Heart right ventricle (tissue), 16 donors: ENCODE results near the gene SRMS. TPM values are rescaled to one million over a fixed set of nuclear protein-coding genes. Genes with fewer than 3 reads are reported as not detected.

ENCODE experiments used
- ATAC-seq, 8 donors: fragments of 200-7000 bp; cut with Tn5 transposase; one replicate each; pipeline ENCODE4 v1.9.1; 2020; ENCODE audit warnings: mild to moderate bottlenecking in 8 of 8, moderate library complexity in 8 of 8, moderate number of reproducible peaks in 1 of 8
- DNase-seq, 2 donors: peaks; one replicate each; pipeline ENCODE4 v3.0.0-alpha.2; 2020
- H3K27ac ChIP-seq, 10 donors: fragments of 200-600 bp; sonication (generic) in 2 of 10; one replicate each; pipeline versions ENCODE4 v1.5.0 to v1.8.0; 2020 to 2022; ENCODE audit warnings: mild to moderate bottlenecking in 3 of 10
- H3K27me3 ChIP-seq, 7 donors: fragments of 200-600 bp; one replicate each; pipeline ENCODE4 v1.8.0; 2021 to 2022; ENCODE audit warnings: mild to moderate bottlenecking in 2 of 7
- H3K36me3 ChIP-seq, 9 donors: fragments of 200-600 bp; sonication (generic) in 1 of 9; one replicate each; pipeline versions ENCODE4 v1.5.0 to v1.8.0; 2020 to 2022; ENCODE audit warnings: mild to moderate bottlenecking in 2 of 9
- H3K4me1 ChIP-seq, 9 donors: fragments of 200-600 bp; sonication (generic) in 1 of 9; one replicate each; pipeline versions ENCODE4 v1.5.0 to v1.8.0; 2020 to 2022; ENCODE audit warnings: mild to moderate bottlenecking in 4 of 9
- H3K4me3 ChIP-seq, 10 donors: fragments of 200-600 bp; sonication (generic) in 2 of 10; one replicate each; pipeline versions ENCODE4 v1.5.0 to v1.8.0; 2020 to 2022; ENCODE audit warnings: mild to moderate bottlenecking in 7 of 10, moderate library complexity in 2 of 10
- H3K9me3 ChIP-seq, 11 donors: fragments of 200-600 bp in 10 of 11; sonication (generic) in 2 of 11; one replicate each; pipeline versions ENCODE4 v1.5.0 to v1.8.0; 2013 to 2022; ENCODE audit warnings: mild to moderate bottlenecking in 2 of 11, control low read depth in 1 of 11, moderate library complexity in 1 of 11
- WGBS, 2 donors: extraction: QIAGEN DNeasy Blood & Tissue Kit; methylation state at CpG; one replicate each; pipeline ENCODE4 v1.1.7; 2013; ENCODE audit warnings: inconsistent platforms in 1 of 2; 5-methylcytosine and 5-hydroxymethylcytosine counted together
- intact Hi-C, 10 donors: fragments of 100-400 bp; cut with DNase I; formaldehyde crosslinking; loops; one replicate each; pipeline versions ENCODE4 v1.11.1 to v1.14.2; 2022
- polyA plus RNA-seq, 2 donors: library from polyadenylated mRNA; stranded (reverse); fragments of 200-250 nt; gene quantifications; one replicate each; pipeline ENCODE4 v1.2.3, GENCODE V29; 2013
- total RNA-seq, 10 donors: library from RNA; stranded (reverse); fragmentation: NEBNext Ultra II Directional in 3 of 10; extraction: Animal tissue kit (Norgen Biotek cat#: 25700) in 3 of 10; gene quantifications; one replicate each; pipeline versions ENCODE4 v1.2.1 to v1.2.4, GENCODE V29; 2021 to 2023
- TF ChIP-seq, protein P1 (sequence below), 9 donors: fragments of 200-600 bp; sonication (generic) in 2 of 9; IDR thresholded peaks; one replicate each; pipeline versions ENCODE4 v1.5.0 to v1.8.0; 2021 to 2022; ENCODE audit warnings: antibody characterized with exemption in 9 of 9, mild to moderate bottlenecking in 5 of 9, moderate library complexity in 1 of 9
- donor health status: Arrhythmogenic right ventricular cardiomyopathy.
- donor health status: ischemic (EF 13 %, LVEDD 7.1; RV severe dilation, severe dysfunction).
- donor health status: healthy with polysubstance abuse.
- donor health status: DM: no; HTN: yes; CAD: no.
- donor health status: DM: no; HTN: no; CAD: no.
- donor health status: ischemic (EF 25% LVEDD 6.9; RV normal size, moderate dysfunction).
- donor health status: ischemic (EF 25% LVEDD 5.7; RV mildly dilated, moderate dysfunction).
- donor health status: healthy.
- donor health status: DM: yes; HTN: yes; CAD: no.
- donor health status: Ischemic cardiomyopathy.
- donor health status: ischemic (EF 35%, LVEDD 5.7; RV mildly dilated, moderate dysfunction).
- donor health status: nonischemic (EF 11% LVEDD 7.7; RV severe dilation, severe dysfunction).
- donor health status: DM: yes; HTN: yes; CAD: no.
- donor health status: PGD.
- donor health status: ischemic (EF 29% LVEDD 5.4; RV normal size, mild dysfunction).
- donor health status: nonischemic (EF 23%, LVEDD 6.1; RV moderate dilation, normal function).

The SRMS gene
- total and polyA plus RNA-seq, 12 donors = not detected

DNA sequence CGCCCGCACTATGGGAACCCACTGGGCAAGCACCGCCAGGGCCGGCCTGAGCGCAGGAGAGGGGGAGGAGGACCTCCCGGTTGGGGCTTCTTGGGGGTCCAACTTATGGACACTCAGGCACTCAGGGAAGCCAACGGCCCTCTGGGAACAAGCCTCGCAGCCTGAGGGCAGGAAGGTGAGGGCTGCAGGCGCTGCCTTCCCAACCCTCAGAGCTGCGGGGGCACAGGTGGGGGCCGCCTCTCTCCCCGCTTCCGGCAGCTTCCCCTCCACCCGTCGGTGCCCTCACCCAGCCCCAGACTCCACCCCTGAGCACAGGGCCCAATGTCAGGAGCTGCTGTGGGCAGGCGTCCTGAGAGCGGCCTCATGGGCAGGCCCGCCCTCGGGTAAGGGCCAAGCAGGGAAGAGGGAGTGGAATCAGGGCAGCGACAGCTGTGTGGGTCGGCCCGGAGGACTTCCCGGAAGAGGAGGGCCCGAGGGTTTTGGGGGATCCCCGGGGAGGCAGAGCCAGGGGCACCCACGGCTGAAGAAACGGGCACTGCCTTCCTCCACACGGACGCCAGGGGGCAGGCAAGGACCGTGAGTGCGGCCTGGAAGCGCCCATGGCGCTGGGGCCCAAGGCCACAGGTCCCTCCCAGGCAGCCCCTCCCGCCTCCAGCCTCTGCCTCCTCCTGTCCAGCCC, 9.9 kb downstream of the SRMS start:
- Histone ChIP-seq H3K4me1 (peaks cover 0 to 34% (median 16%) of the 10 kb centered on the region in 9 donors), H3K27me3 (peaks cover 0 to 38% (median 20%) of the 10 kb centered on the region in 7 donors), H3K4me3 (peak overlapping the region in 9 of 10 donors; percentile 6 to 51 (median 31)), H3K36me3 (no peaks in the 10 kb centered on the region), H3K9me3 (no peaks in the 10 kb centered on the region), H3K27ac (peak overlapping the region in 7 of 10 donors; percentile 34 to 91 (median 57))
- 18 to 26% methylated on average over 31 to 34 of the region's 34 CpGs for WGBS, 2 donors
- peak; percentile 86 to 93 (median 88) for ATAC-seq
- intact Hi-C loops = loop anchor here in 9 of 10 donors (1.0 to 10.0 kb wide), 10 partner anchors 40 to 437 kb away; partner anchors contain the start of genes TPD52L2 (in 5 of the 9) and ABHD16B (in 3 of the 9)
- TF ChIP-seq, protein P1, sequence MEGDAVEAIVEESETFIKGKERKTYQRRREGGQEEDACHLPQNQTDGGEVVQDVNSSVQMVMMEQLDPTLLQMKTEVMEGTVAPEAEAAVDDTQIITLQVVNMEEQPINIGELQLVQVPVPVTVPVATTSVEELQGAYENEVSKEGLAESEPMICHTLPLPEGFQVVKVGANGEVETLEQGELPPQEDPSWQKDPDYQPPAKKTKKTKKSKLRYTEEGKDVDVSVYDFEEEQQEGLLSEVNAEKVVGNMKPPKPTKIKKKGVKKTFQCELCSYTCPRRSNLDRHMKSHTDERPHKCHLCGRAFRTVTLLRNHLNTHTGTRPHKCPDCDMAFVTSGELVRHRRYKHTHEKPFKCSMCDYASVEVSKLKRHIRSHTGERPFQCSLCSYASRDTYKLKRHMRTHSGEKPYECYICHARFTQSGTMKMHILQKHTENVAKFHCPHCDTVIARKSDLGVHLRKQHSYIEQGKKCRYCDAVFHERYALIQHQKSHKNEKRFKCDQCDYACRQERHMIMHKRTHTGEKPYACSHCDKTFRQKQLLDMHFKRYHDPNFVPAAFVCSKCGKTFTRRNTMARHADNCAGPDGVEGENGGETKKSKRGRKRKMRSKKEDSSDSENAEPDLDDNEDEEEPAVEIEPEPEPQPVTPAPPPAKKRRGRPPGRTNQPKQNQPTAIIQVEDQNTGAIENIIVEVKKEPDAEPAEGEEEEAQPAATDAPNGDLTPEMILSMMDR (IDR thresholded peaks at IDR 0.05) = peak; percentile 93 to 99 (median 97)
- DNase-seq = peak; percentile 80 to 87

DNA sequence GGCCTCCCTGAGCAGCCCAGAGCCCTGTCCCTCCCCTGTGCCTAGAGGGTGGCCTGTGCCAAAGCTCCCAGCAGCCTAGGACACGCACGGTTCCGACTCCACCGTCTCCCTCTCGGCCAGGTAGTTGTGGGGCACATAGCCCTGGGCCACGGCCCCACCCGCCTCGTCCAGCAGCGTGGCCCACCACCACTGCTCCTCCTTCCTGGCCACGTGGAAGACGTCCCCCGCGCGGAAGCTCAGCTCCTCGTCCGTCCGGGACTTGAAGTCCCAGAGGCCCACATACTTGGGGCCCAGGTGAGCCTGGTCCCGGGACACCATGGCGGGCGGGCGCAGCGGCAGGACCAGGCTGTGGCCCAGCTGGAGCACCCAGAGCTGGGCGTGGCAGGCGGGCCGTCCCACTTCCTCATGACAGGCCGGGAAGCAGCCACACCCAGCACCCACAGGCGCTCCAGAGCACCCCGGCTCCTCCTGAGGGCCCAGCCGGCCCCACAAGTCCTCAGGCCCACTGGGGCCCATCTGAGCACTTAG, 10.5 kb downstream of the SRMS start, which contains the start of gene PTK6:
Gene PTK6, minus strand, starts transcription at position 380 of the 528 bp plus-strand sequence. Its CDS starts 62 bp downstream, at position 318.
- TF ChIP-seq, protein P1 (IDR thresholded peaks at IDR 0.05) = no peak
- intact Hi-C loops = loop anchor here in 7 of 10 donors (5.0 to 10.0 kb wide), 5 partner anchors 40 to 435 kb away; partner anchors contain the start of genes TPD52L2 (in 4 of the 7) and ABHD16B (in 3 of the 7)
- H3K4me1 ChIP-seq = peaks cover 0 to 34% (median 16%) of the 10 kb centered on the region in 9 donors
- H3K36me3 ChIP-seq = no peaks in the 10 kb centered on the region
- peak within 1 kb of the TSS in 7 of 10 donors; percentile 34 to 91 (median 57) for H3K27ac ChIP-seq
- 77 to 85% methylated on average over 29 of the region's 29 CpGs for WGBS, 2 donors
- no peaks in the 10 kb centered on the region for H3K9me3 ChIP-seq
- ATAC-seq = peak in 6 of 8 donors; percentile 4 to 30 (median 22)
- DNase-seq = peak in 1 of 2 donors; percentile 47
- H3K27me3 ChIP-seq = peaks cover 0 to 38% (median 20%) of the 10 kb centered on the region in 7 donors
- H3K4me3 ChIP-seq = peak within 1 kb of the TSS in 9 of 10 donors; percentile 6 to 51 (median 31)

DNA sequence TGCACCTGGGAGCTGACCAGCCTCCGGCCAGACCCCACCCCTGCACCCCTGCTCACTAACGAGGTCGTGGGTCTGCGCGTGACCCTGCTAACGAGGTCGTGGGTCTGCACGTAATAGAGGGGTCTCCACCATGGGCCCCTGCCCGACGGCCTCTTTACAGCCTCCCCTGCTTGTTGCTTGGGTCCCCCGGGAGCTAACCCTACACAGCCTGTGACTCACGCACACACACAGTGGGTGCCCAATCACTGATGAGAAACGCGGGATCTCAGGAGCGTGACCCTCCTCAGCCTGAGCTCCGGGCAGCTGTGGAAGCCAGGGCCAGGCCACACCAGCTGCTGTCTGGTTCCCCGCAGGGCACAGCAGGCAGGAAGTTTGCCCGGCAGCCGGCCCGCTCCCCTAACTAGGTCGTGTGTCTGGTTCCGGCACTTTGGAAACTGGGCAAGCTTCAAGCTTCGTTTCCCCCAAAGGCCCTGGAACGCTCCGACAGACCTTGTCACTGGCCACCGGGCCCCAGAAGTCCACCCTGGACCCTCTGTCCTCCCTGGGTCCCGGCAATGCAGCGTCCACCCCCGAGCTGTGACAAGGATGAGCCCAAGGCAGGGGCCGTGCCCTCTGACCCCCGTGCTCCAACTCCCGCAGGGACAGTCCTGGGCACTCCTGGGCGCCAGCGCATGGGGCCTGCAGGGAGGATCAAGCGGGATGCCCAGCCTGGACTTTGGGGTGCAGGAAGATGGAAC, 11.1 kb downstream of the SRMS start:
- intact Hi-C loops = loop anchor here in 7 of 10 donors (5.0 to 10.0 kb wide), 5 partner anchors 41 to 436 kb away; partner anchors contain the start of genes TPD52L2 (in 4 of the 7) and ABHD16B (in 3 of the 7)
- no peak for ATAC-seq

More for the DNA sequence above, 11.1 kb downstream of the SRMS start:
- Histone ChIP-seq H3K36me3 (no peaks in the 10 kb centered on the region), H3K27me3 (peaks cover 0 to 38% (median 20%) of the 10 kb centered on the region in 7 donors), H3K4me1 (peaks cover 0 to 34% (median 16%) of the 10 kb centered on the region in 9 donors), H3K9me3 (no peaks in the 10 kb centered on the region), H3K27ac (no peak overlapping the region), H3K4me3 (peak overlapping the region in 1 of 10 donors; percentile 51)
- 58 to 62% methylated on average over 32 to 35 of the region's 35 CpGs for WGBS, 2 donors
- TF ChIP-seq, protein P1 (IDR thresholded peaks at IDR 0.05) = no peak
- peak in 1 of 2 donors; percentile 16 for DNase-seq
